Kidney capillary endothelial cell (primary cell): ENCODE measurements around the gene NHLRC4.

Experiments used
- DNase-seq: peaks from one replicate; pipeline ENCODE4 v3.0.0-alpha.2; 2018; ENCODE audit warnings: low spot score

The NHLRC4 gene, protein sequence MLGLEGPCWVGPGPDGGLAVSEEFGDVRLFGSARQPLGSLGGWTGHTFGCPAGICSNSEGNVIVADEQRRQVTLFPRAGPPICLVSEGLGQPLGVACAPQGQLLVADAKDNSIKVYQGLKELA

GRCh38 chr16:566475-567372, at the start of gene NHLRC4:
NHLRC4 (plus strand) TSS chr16:567005; CDS start chr16:568048, 1,043 bp downstream.
- peak; percentile 56 for DNase-seq

GRCh38 chr16:518858-519257, 47.9 kb upstream of the NHLRC4 start:
- DNase-seq, result no peak

DNA sequence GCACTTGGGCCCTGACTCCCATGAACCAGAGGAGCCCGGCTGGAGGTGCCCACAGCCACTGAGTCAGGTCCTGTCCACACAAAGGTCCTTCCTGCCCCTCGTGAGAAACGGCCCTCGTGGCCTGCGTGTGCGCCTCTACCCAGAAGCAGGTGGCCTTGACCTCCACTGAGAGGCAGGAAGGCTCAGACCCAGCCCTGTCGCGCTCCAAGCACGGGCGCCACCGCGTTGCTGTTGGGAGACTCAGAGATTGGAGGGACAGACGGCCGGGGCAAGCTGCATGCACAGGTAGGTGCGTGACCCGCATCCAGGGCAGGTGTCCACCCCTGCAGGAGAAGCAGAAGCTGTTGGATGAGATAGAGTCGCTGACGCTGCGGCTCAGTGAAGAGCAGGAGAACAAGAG, 47.4 kb upstream of the NHLRC4 start:
- no peak for DNase-seq

DNA sequence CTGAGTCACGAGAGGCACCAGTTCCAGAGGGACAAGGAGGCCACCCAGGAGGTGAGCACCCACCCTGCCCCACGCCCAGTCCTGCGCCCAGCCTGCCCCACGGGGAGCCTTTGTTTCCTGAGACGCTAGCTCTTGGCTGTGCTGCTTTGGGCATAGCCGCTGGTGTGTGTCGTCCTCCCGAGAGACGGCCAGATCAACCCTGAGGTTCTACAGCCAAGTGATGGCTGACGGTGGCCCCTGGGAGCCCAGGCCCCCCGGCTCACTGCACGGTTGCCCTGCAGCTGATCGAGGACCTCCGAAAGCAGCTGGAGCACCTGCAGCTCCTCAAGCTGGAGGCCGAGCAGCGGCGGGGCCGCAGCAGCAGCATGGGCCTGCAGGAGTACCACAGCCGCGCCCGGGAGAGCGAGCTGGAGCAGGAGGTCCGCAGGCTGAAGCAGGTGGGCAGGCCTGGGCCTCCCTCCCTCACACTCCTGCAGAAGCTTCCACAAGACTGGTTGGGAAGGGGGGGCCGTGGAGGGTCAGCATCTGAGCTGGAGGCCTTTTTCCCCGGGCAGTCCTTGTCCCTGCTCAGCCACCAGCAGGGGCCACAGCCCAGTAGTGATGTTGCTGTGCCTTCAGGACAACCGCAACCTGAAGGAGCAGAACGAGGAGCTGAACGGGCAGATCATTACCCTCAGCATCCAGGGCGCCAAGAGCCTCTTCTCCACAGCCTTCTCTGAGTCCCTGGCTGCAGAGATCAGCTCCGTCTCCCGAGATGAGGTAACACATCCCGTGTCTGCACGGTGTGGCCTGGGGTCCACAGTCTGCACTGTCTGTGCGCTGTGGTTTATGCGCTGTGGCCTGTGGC, 46.7 kb upstream of the NHLRC4 start:
- no peak for DNase-seq

DNA sequence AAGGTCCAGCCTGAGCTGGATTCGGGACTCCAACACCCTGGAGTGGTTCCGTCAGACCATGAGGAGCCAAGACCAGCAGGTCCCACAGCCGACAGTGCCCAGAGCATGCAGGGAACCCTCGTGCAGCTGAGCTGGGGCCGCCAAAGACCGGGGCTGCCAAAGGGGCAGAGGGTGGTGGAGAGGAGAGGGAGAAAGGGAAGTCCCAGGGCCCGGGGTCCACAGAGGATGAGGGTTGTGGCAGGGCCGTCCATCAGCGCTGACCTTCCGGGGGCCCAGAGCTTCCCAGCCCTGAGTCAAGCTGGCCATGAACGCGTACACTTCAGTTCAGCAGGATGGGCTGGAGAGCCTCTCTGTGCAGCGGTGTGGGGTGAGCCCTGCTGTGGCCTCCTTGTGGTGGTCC, 46.0 kb upstream of the NHLRC4 start:
- DNase-seq, result no peak

- no peak for DNase-seq
Measured at GRCh38 chr16:521381-522210, 45.2 kb upstream of the NHLRC4 start.

DNA sequence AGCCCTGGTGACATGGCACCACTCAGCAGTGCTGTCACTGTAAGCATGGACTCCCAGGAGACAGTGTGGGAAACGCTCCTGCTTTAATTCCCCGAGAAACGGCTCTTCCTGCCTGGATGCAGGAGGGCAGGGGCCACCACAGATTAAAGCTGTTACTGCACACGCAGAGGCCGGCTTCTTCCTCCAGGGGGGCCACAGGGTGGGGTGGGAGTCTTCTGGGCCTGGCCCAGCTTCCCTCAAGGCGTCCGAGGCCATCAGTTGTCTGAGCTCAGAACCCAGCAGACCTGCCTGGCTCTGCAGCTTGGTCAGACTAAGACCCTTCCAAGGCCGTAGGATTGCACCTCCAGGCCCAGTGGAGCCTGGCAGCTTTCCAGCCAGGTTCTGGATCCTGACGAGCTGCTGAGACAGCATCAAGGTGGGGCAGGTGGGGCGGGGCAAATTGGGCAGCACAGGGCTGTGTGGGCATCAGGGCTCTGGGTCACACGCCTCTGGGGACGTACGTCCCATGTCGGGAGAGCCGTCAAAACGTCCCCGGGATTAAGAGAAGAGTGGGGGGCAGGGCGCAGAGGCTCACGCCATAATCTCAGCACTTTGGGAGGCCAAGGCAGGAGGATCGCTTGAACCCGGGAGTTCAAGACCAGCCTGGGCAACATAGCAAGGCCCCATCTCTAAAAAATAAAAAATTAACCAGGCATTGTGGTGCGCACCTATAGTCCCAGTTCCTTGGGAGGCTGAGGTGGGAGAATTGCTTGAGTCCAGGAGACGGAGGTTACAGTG, 44.3 kb upstream of the NHLRC4 start:
- DNase-seq, result no peak

DNA sequence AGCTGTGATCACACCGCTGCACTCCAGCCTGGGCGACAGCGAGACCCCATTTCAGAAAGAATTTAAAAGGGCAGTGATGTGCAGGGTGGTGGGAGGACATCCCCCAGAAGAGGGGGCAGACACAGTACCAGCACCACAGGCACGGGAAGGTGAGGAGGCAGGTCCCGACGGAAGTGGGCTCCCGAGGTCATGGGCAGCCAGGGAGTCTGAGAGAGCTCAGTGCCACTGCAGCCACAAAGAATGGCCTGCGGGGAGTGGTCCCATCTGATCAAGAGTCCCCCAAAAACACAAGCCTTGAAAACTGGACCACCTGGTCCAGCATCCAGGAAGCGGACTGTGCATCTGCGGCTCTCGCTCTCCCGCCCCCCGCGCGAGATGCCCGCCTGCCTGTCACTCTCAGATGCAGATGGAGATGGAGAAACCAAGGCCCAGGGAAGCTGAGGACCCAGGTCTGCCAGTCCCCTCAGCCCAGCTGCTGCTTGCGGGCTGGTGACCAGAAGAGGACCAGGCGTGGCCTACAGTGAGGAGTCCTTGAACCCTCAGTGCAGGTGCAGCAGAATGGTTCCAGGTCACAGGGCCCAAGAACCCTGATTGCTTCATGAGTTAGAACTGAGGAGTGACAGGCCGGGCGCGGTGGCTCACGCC, 43.6 kb upstream of the NHLRC4 start:
- DNase-seq, result no peak

GRCh38 chr16:524274-525040, 42.3 kb upstream of the NHLRC4 start:
- DNase-seq, result no peak

GRCh38 chr16:525123-525519, 41.7 kb upstream of the NHLRC4 start:
- no peak for DNase-seq

- DNase-seq, result peak; percentile 88
Measured at GRCh38 chr16:525520-526180, 41.2 kb upstream of the NHLRC4 start.

DNA sequence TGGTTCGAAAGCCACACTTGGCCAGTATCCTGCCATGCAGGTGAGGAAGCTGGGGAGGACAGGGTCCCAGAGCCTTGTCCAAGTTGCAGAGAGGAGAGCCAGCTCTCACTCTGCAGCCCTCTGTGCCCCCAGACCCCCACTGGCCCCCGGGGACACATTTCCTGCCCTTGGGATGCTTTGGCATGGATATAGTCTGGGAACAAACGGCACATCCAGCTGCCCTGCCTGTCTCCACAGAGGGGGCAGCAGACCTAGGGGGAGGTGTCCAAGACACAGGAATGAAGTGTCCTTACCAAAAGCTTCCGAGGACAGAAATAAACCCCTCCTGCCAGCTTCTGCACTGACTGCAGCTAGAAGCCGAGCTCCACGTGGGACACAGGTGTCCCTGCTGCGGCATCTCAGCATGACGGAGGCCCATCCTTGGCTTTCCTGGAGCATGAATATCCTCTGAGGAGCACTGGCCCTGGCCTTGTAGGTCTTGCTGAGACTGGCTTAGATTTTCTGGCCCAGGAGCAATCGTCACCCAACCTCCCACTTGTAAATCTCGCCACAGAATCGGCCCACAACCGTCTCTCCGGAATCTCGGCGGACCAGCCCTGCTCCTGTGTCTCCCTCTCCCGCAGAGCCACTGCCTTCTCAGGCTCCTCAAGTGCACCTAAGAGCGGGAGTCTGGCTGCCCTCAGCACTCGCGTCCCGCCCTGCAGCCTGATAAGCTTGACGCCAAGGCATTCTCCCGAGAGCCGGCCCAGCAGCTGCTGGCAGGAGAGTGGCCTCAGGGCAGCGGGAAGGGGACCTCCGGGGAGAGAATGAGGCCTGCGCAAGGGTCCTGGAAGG, 40.4 kb upstream of the NHLRC4 start:
- DNase-seq, result peak; percentile 36

- DNase-seq, result peak; percentile 78
Measured at GRCh38 chr16:527015-527903, 39.5 kb upstream of the NHLRC4 start, which contains the start of gene CAPN15. CAPN15 (plus strand) TSS chr16:527712; CDS start chr16:546839, 19,127 bp downstream.

- peak; percentile 58 for DNase-seq
Measured at GRCh38 chr16:528111-529011, 38.4 kb upstream of the NHLRC4 start.

GRCh38 chr16:529012-529575, 37.7 kb upstream of the NHLRC4 start:
- no peak for DNase-seq
